Activated CD8-positive, alpha-beta memory T cell treated with anti-CD3 and anti-CD28 coated beads for 4 hours (primary cell): Measurements from ENCODE around the gene FBXO10.

Source experiments
- DNase-seq, 2 donors: peaks; one replicate each; pipeline ENCODE4 v3.0.0-alpha.2; 2020; ENCODE audit warnings: low read depth in 2 of 2

FBXO10 gene

GRCh38 chr9:37592108-37592951, 16.1 kb upstream of the FBXO10 start, which contains the start of gene TOMM5:
TSS of gene TOMM5 (minus strand) at chr9:37592597. CDS start at chr9:37592532, 65 bp downstream.
- peak; percentile 73 to 83 for DNase-seq

GRCh38 chr9:37587521-37587920, 11.3 kb upstream of the FBXO10 start:
- no peak for DNase-seq

- no peak for DNase-seq
Measured at GRCh38 chr9:37583522-37584121, 7.4 kb upstream of the FBXO10 start.

GRCh38 chr9:37582548-37583157, 6.5 kb upstream of the FBXO10 start:
- no peak for DNase-seq

- DNase-seq, result no peak
Measured at GRCh38 chr9:37575511-37575914, 667 bp downstream of the FBXO10 start.

- no peak for DNase-seq
Measured at GRCh38 chr9:37575001-37575400, 1.2 kb downstream of the FBXO10 start.

- no peak for DNase-seq
Measured at GRCh38 chr9:37574241-37574721, 1.9 kb downstream of the FBXO10 start.

GRCh38 chr9:37571282-37571681, 4.9 kb downstream of the FBXO10 start:
- no peak for DNase-seq

GRCh38 chr9:37566716-37567115, 9.5 kb downstream of the FBXO10 start:
- DNase-seq, result no peak

GRCh38 chr9:37565661-37566618, 10.2 kb downstream of the FBXO10 start:
- no peak for DNase-seq

GRCh38 chr9:37564916-37565315, 11.3 kb downstream of the FBXO10 start:
- no peak for DNase-seq

GRCh38 chr9:37563806-37564513, 12.2 kb downstream of the FBXO10 start:
- DNase-seq, result no peak

- DNase-seq, result no peak
Measured at GRCh38 chr9:37562826-37563225, 13.4 kb downstream of the FBXO10 start.

GRCh38 chr9:37561682-37562081, 14.5 kb downstream of the FBXO10 start:
- no peak for DNase-seq

- no peak for DNase-seq
Measured at GRCh38 chr9:37559855-37560592, 16.2 kb downstream of the FBXO10 start.

GRCh38 chr9:37559125-37559524, 17.1 kb downstream of the FBXO10 start:
- no peak for DNase-seq

- DNase-seq, result no peak
Measured at GRCh38 chr9:37555786-37556185, 20.4 kb downstream of the FBXO10 start.

GRCh38 chr9:37554318-37554717, 21.9 kb downstream of the FBXO10 start:
- DNase-seq, result no peak

GRCh38 chr9:37551888-37552287, 24.3 kb downstream of the FBXO10 start:
- DNase-seq, result no peak

- DNase-seq, result no peak
Measured at GRCh38 chr9:37551468-37551867, 24.7 kb downstream of the FBXO10 start.
